ENCODE measurements around the gene DUSP16. TPM values are rescaled to one million over a fixed set of nuclear protein-coding genes. Genes with fewer than 3 reads are reported as not detected.

DUSP16 gene
- polyA plus RNA-seq, 1 donor from 2014 or later, result 42.5 TPM

GRCh38 chr12:12449533-12450025, 113.1 kb downstream of the DUSP16 start:
- Histone ChIP-seq H3K9me2 (ENCODE audit: insufficient read depth, low read length) (no peaks in the 10 kb centered on the region), H3K27me3 (ENCODE audit: insufficient read depth, low read depth, low read length) (no peaks in the 10 kb centered on the region), H3K9ac (ENCODE audit: low read length) (no peak overlapping the region), H3F3A (ENCODE audit: insufficient read depth, low read length, poor library complexity, severe bottlenecking) (no peaks in the 10 kb centered on the region), H4K20me1 (ENCODE audit: insufficient read depth) (no peaks in the 10 kb centered on the region), H3K4me3 (ENCODE audit: low read length) (no peak overlapping the region), H3K9me3 (ENCODE audit: low read length) (no peaks in the 10 kb centered on the region), H3K4me2 (ENCODE audit: low read length) (no peak overlapping the region), H3K27ac (ENCODE audit: low read length) (no peak overlapping the region), H3K36me3 (ENCODE audit: insufficient read depth, low read length) (no peaks in the 10 kb centered on the region), H2AFZ (ENCODE audit: low read depth, low read length) (no peak overlapping the region), H3K79me2 (replicated peaks; ENCODE audit: insufficient read depth, low read length) (no peaks in the 10 kb centered on the region)
- TF ChIP-seq EZH2 (IDR thresholded peaks at IDR 0.05; ENCODE audit: borderline replicate concordance, insufficient read depth, low read length, poor library complexity, severe bottlenecking), result no peak
- TF ChIP-seq MXI1 (conservative IDR thresholded peaks at IDR 0.05; ENCODE audit: poor library complexity, severe bottlenecking), result no peak
- TF ChIP-seq CTCF (IDR thresholded peaks at IDR 0.05; ENCODE audit: poor library complexity, severe bottlenecking), result no peak
- no peak for TF ChIP-seq EP300 (conservative IDR thresholded peaks at IDR 0.05; ENCODE audit: poor library complexity, severe bottlenecking)
- TF ChIP-seq RAD21 (conservative IDR thresholded peaks at IDR 0.05), result no peak
- TF ChIP-seq REST (IDR thresholded peaks at IDR 0.05; ENCODE audit: borderline replicate concordance), result no peak
- TF ChIP-seq TAF1 (IDR thresholded peaks at IDR 0.05; ENCODE audit: low read depth), result no peak
- TF ChIP-seq SMC3 (conservative IDR thresholded peaks at IDR 0.05; ENCODE audit: poor library complexity), result no peak
- no peak for TF ChIP-seq POLR2AphosphoS5 (IDR thresholded peaks at IDR 0.05)

GRCh38 chr12:12447837-12448236, 114.8 kb downstream of the DUSP16 start:
- TF ChIP-seq MXI1 (conservative IDR thresholded peaks at IDR 0.05; ENCODE audit: poor library complexity, severe bottlenecking), result no peak
- no peak for TF ChIP-seq EP300 (conservative IDR thresholded peaks at IDR 0.05; ENCODE audit: poor library complexity, severe bottlenecking)
- TF ChIP-seq CTCF (IDR thresholded peaks at IDR 0.05; ENCODE audit: poor library complexity, severe bottlenecking), result no peak
- TF ChIP-seq SMC3 (conservative IDR thresholded peaks at IDR 0.05; ENCODE audit: poor library complexity), result no peak
- TF ChIP-seq RAD21 (conservative IDR thresholded peaks at IDR 0.05), result no peak
- no peak overlapping the region for H3K4me2 ChIP-seq (ENCODE audit: low read length)
- H4K20me1 ChIP-seq (ENCODE audit: insufficient read depth), result no peaks in the 10 kb centered on the region
- H3K36me3 ChIP-seq (ENCODE audit: insufficient read depth, low read length), result no peaks in the 10 kb centered on the region
- no peaks in the 10 kb centered on the region for H3F3A ChIP-seq (ENCODE audit: insufficient read depth, low read length, poor library complexity, severe bottlenecking)
- H3K9me2 ChIP-seq (ENCODE audit: insufficient read depth, low read length), result no peaks in the 10 kb centered on the region
- no peak overlapping the region for H2AFZ ChIP-seq (ENCODE audit: low read depth, low read length)
- no peaks in the 10 kb centered on the region for H3K79me2 ChIP-seq (replicated peaks; ENCODE audit: insufficient read depth, low read length)
- no peak overlapping the region for H3K27ac ChIP-seq (ENCODE audit: low read length)
- no peaks in the 10 kb centered on the region for H3K9me3 ChIP-seq (ENCODE audit: low read length)
- no peak overlapping the region for H3K9ac ChIP-seq (ENCODE audit: low read length)
- no peak overlapping the region for H3K4me3 ChIP-seq (ENCODE audit: low read length)
- no peaks in the 10 kb centered on the region for H3K27me3 ChIP-seq (ENCODE audit: insufficient read depth, low read depth, low read length)

Measured in neural cell (in vitro differentiated cells).